ENCODE measurements around the gene CLECL1.
"Not testable (repeated sequence)": the region's sequence is repeated elsewhere in the genome, so short reads cannot be mapped to it uniquely, and the experiment has no call there.

- TF ChIP-seq CTCF, POLR2A (IDR thresholded peaks at IDR 0.05): not testable (repeated sequence)
Observed at GRCh38 chr12:9738905-9739304, 6.0 kb upstream of the CLECL1 start.
